ENCODE measurements around the gene UST. TPM values are rescaled to one million over a fixed set of nuclear protein-coding genes. Genes with fewer than 3 reads are reported as not detected.
"Not testable (repeated sequence)": the region's sequence is repeated elsewhere in the genome, so short reads cannot be mapped to it uniquely, and the experiment has no call there.

UST gene
- total RNA-seq, 1 donor from 2014 or later = 5.5 TPM

DNA sequence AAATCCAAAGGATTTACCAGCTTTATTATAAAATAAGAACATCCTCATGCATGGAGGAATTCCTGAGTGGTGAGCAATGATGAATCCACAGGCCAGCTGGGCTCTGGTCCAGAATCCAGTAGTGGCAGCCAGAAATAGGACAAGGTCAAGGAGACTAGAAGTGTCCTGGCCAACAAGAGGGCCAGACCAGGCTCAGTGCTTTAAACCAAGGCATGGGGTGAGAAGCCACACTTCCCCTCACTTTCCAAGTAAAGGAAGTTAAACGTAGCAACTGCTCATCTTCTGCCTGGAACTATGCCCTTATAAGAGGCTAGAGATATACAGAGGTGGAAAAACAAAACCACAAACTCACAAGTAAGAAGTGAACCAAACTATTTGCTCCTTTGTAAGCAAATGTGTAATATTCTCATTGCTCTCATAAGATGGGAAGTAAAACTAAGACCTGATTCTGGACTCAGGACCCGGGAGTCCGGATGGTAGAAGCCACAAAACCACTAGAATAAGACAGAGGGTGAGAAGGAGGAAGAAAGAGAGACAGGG, 253.2 kb downstream of the UST start:
- no peaks in the 10 kb centered on the region for H3K27me3 Mint-ChIP-seq (ENCODE audit: low read depth)
- no peak for DNase-seq (ENCODE audit: low read depth, low spot score)
- no peaks in the 10 kb centered on the region for H3K9me3 Mint-ChIP-seq
- TF ChIP-seq, protein P1, sequence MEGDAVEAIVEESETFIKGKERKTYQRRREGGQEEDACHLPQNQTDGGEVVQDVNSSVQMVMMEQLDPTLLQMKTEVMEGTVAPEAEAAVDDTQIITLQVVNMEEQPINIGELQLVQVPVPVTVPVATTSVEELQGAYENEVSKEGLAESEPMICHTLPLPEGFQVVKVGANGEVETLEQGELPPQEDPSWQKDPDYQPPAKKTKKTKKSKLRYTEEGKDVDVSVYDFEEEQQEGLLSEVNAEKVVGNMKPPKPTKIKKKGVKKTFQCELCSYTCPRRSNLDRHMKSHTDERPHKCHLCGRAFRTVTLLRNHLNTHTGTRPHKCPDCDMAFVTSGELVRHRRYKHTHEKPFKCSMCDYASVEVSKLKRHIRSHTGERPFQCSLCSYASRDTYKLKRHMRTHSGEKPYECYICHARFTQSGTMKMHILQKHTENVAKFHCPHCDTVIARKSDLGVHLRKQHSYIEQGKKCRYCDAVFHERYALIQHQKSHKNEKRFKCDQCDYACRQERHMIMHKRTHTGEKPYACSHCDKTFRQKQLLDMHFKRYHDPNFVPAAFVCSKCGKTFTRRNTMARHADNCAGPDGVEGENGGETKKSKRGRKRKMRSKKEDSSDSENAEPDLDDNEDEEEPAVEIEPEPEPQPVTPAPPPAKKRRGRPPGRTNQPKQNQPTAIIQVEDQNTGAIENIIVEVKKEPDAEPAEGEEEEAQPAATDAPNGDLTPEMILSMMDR (conservative IDR thresholded peaks at IDR 0.05) = no peak
- H3K4me1 Mint-ChIP-seq = no peaks in the 10 kb centered on the region
- peaks cover 16% of the 10 kb centered on the region for H3K36me3 Mint-ChIP-seq (ENCODE audit: low read depth)
- no peak overlapping the region for H3K4me3 Mint-ChIP-seq
- no peak overlapping the region for H3K27ac Mint-ChIP-seq (ENCODE audit: unreplicated experiment)

DNA sequence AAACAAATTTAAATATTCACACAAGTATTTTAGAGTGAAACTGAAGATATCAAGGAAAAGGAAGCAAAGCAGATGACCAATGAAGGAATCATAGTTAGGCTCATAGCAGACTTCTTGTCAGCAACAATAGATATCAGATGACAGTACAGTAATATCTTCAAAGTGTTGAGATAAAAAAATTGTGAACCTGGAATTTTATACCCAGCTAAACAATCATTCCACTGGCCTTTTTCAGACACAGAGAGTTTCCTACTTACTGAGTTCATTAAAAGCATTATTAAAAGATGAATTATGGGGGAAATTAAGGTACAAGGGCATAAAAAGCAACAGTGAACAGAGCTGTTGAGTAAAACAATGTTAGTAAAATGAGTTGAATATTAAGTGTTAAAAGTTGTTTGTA, 254.6 kb downstream of the UST start:
- TF ChIP-seq, protein P1 (conservative IDR thresholded peaks at IDR 0.05) = no peak
- Mint-ChIP-seq H3K27me3 (ENCODE audit: low read depth) (no peaks in the 10 kb centered on the region), H3K27ac (ENCODE audit: unreplicated experiment) (no peak overlapping the region), H3K36me3 (ENCODE audit: low read depth) (peaks cover 22% of the 10 kb centered on the region), H3K4me3 (no peak overlapping the region), H3K4me1 (no peaks in the 10 kb centered on the region), H3K9me3 (peaks cover 4% of the 10 kb centered on the region)
- DNase-seq (ENCODE audit: low read depth, low spot score) = no peak

- no peak overlapping the region for H3K4me3 Mint-ChIP-seq
- H3K27me3 Mint-ChIP-seq (ENCODE audit: low read depth) = no peaks in the 10 kb centered on the region
- H3K36me3 Mint-ChIP-seq (ENCODE audit: low read depth) = peaks cover 27% of the 10 kb centered on the region
- peaks cover 8% of the 10 kb centered on the region for H3K9me3 Mint-ChIP-seq
- H3K27ac Mint-ChIP-seq (ENCODE audit: unreplicated experiment) = no peak overlapping the region
- DNase-seq (ENCODE audit: low read depth, low spot score) = no peak
- TF ChIP-seq, protein P1 (conservative IDR thresholded peaks at IDR 0.05) = no peak
- no peaks in the 10 kb centered on the region for H3K4me1 Mint-ChIP-seq
These were observed 256.7 kb downstream of the UST start for GRCh38 chr6:149003560-149003959.

- H3K27me3 Mint-ChIP-seq (ENCODE audit: low read depth) = no peaks in the 10 kb centered on the region
- TF ChIP-seq, protein P1 (conservative IDR thresholded peaks at IDR 0.05) = no peak
- no peak for DNase-seq (ENCODE audit: low read depth, low spot score)
- H3K36me3 Mint-ChIP-seq (ENCODE audit: low read depth) = peaks cover 27% of the 10 kb centered on the region
- H3K4me1 Mint-ChIP-seq = no peaks in the 10 kb centered on the region
- no peak overlapping the region for H3K27ac Mint-ChIP-seq (ENCODE audit: unreplicated experiment)
- H3K9me3 Mint-ChIP-seq = peaks cover 8% of the 10 kb centered on the region
- H3K4me3 Mint-ChIP-seq = no peak overlapping the region
These were observed 257.8 kb downstream of the UST start for GRCh38 chr6:149004664-149005063.

DNA sequence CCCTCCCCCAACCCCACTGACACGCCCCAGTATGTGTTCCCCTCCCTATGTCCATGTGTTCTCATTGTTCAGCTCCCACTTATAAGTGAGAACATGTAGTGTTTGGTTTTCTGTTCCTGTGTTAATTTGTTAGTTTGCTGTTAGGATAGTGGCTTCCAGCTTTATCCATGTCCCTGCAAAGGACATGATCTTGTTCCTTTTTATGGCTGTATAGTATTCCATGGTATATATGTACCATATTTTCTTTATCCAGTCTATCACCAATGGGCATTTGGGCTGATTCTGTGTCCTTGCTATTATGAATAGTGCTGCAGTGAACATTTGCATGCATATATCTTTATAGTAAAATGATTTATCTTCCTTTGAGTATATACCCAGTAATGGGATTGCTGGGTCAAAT, 259.4 kb downstream of the UST start:
- H3K36me3 Mint-ChIP-seq (ENCODE audit: low read depth) = peaks cover 15% of the 10 kb centered on the region

DNA sequence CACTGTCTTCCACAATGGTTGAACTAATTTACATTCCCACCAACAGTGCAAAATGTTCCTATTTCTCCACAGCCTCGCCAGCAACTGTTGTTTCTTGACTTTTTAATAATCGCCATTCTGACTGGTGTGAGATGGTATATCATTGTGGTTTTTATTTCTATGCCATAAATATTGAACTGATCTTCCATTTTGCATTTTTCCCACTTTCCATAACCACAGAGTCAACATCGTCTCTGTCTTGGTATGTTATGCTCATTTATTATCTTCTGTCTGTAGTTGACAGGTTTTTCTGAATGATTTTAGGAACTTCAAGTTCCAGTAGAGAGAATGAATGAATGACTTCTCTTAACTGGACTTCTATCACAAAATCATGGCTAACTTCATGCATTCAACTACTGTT, 259.8 kb downstream of the UST start:
- Mint-ChIP-seq H3K9me3 (peaks cover 8% of the 10 kb centered on the region), H3K4me1 (no peaks in the 10 kb centered on the region), H3K27ac (ENCODE audit: unreplicated experiment) (no peak overlapping the region), H3K27me3 (ENCODE audit: low read depth) (no peaks in the 10 kb centered on the region), H3K4me3 (no peak overlapping the region), H3K36me3 (ENCODE audit: low read depth) (peaks cover 12% of the 10 kb centered on the region)
- DNase-seq (ENCODE audit: low read depth, low spot score) = no peak
- TF ChIP-seq, protein P1 (conservative IDR thresholded peaks at IDR 0.05) = no peak

More for the DNA sequence above, 259.4 kb downstream of the UST start:
- not testable (repeated sequence) for H3K9me3 Mint-ChIP-seq; H3K4me3 Mint-ChIP-seq; H3K27ac Mint-ChIP-seq (ENCODE audit: unreplicated experiment); H3K4me1 Mint-ChIP-seq; H3K27me3 Mint-ChIP-seq (ENCODE audit: low read depth); DNase-seq (ENCODE audit: low read depth, low spot score)
